A204.1 (cell line): Measurements from ENCODE around the gene OR4S1.
"Not testable (repeated sequence)": the region's sequence is repeated elsewhere in the genome, so short reads cannot be mapped to it uniquely, and the experiment has no call there.

Experiments
- FAIRE-seq: peaks from 2 replicates; lab custom pipeline; 2012; peaks lifted over from hg19 to GRCh38; lab: Jason Lieb, UNC

OR4S1 gene

GRCh38 chr11:48305923-48306322, at the start of gene OR4S1:
OR4S1 (plus strand) TSS chr11:48306223; CDS start chr11:48306223, 0 bp downstream.
- FAIRE-seq = peak; percentile 94

- no peak for FAIRE-seq
These were observed 44.4 kb upstream of the OR4S1 start for GRCh38 chr11:48261600-48261999.

GRCh38 chr11:48263423-48263911, 42.6 kb upstream of the OR4S1 start, which contains the start of gene OR4X1:
OR4X1 (plus strand) TSS chr11:48263861; CDS start chr11:48263861, 0 bp downstream.
- FAIRE-seq = no peak

- no peak for FAIRE-seq
These were observed 35.4 kb upstream of the OR4S1 start for GRCh38 chr11:48270621-48271020.

- FAIRE-seq = no peak
These were observed 33.4 kb upstream of the OR4S1 start for GRCh38 chr11:48272606-48273005.

- FAIRE-seq = peak; percentile 71
These were observed 1.9 kb downstream of the OR4S1 start for GRCh38 chr11:48307760-48308386.

GRCh38 chr11:48313590-48313989, 7.6 kb downstream of the OR4S1 start:
- FAIRE-seq = not testable (repeated sequence)

- not testable (repeated sequence) for FAIRE-seq
These were observed 13.8 kb downstream of the OR4S1 start for GRCh38 chr11:48319813-48320212.

GRCh38 chr11:48324620-48325019, 18.6 kb downstream of the OR4S1 start, which contains the start of gene OR4C3:
OR4C3 (plus strand) TSS chr11:48324920; CDS start chr11:48325022, 102 bp downstream.
- not testable (repeated sequence) for FAIRE-seq

GRCh38 chr11:48341466-48341865, 35.4 kb downstream of the OR4S1 start:
- FAIRE-seq = no peak

- FAIRE-seq = not testable (repeated sequence)
These were observed 36.5 kb downstream of the OR4S1 start for GRCh38 chr11:48342505-48342904.

- not testable (repeated sequence) for FAIRE-seq
These were observed 40.3 kb downstream of the OR4S1 start for GRCh38 chr11:48346286-48346685.

- FAIRE-seq = no peak
These were observed 48.0 kb downstream of the OR4S1 start for GRCh38 chr11:48354013-48354412.

GRCh38 chr11:48354677-48355076, 48.7 kb downstream of the OR4S1 start:
- no peak for FAIRE-seq
